T-helper 2 cell treated with Interferon-gamma antibody and Interleukin-4, amounts not matched to agents 100 ng/mL and 5 ng/mL, for 36 hours (primary cell): ENCODE results near the gene NFIC. TPM values are rescaled to one million over a fixed set of nuclear protein-coding genes. Genes with fewer than 3 reads are reported as not detected.

Source experiments
- intact Hi-C: fragments of 100-400 bp; cut with micrococcal nuclease; formaldehyde crosslinking; loops from one replicate; pipeline ENCODE4 v1.15.1; 2023
- total RNA-seq: library from RNA; stranded (reverse); gene quantifications from 2 replicates; pipeline ENCODE4 v1.2.3, GENCODE V29; 2022

The NFIC gene
- total RNA-seq, 1 donor from 2014 or later = 11.5 TPM

- intact Hi-C loops = loop anchor here (1.0 to 10.0 kb wide), 5 partner anchors 51 to 1352 kb away; partner anchors contain the start of genes AP3D1, HMG20B and MFSD12
These were observed 140.3 kb downstream of the NFIC start for GRCh38 chr19:3506384-3507340.

- intact Hi-C loops = loop anchor here (5.0 to 10.0 kb wide), 3 partner anchors 50 to 1353 kb away; partner anchors contain the start of genes AP3D1 and MFSD12
These were observed 141.2 kb downstream of the NFIC start for GRCh38 chr19:3507371-3508120.

- intact Hi-C loops = loop anchor here (5.0 to 10.0 kb wide), 3 partner anchors 49 to 1353 kb away; partner anchors contain the start of genes AP3D1 and MFSD12
These were observed 141.8 kb downstream of the NFIC start for GRCh38 chr19:3508121-3508661.

GRCh38 chr19:3508771-3509535 is 142.6 kb downstream of the NFIC start:
- intact Hi-C loops = loop anchor here (5.0 to 10.0 kb wide), 3 partner anchors 48 to 1354 kb away; partner anchors contain the start of genes AP3D1 and MFSD12

- intact Hi-C loops = loop anchor here (5.0 to 10.0 kb wide), 3 partner anchors 48 to 1355 kb away; partner anchors contain the start of genes AP3D1 and MFSD12
These were observed 143.2 kb downstream of the NFIC start for GRCh38 chr19:3509566-3509989.

GRCh38 chr19:3510727-3511126 is 144.3 kb downstream of the NFIC start:
- intact Hi-C loops = no loop called here

- intact Hi-C loops = no loop called here
These were observed 145.3 kb downstream of the NFIC start for GRCh38 chr19:3511506-3512251.

GRCh38 chr19:3512562-3513228 is 146.3 kb downstream of the NFIC start:
- intact Hi-C loops = no loop called here

GRCh38 chr19:3513229-3514140 is 147.1 kb downstream of the NFIC start:
- intact Hi-C loops = no loop called here

GRCh38 chr19:3514930-3515329 is 148.5 kb downstream of the NFIC start:
- intact Hi-C loops = no loop called here

GRCh38 chr19:3515891-3516422 is 149.6 kb downstream of the NFIC start:
- intact Hi-C loops = no loop called here

GRCh38 chr19:3516675-3517207 is 150.4 kb downstream of the NFIC start:
- intact Hi-C loops = no loop called here

- intact Hi-C loops = no loop called here
These were observed 151.3 kb downstream of the NFIC start for GRCh38 chr19:3517638-3518037.

GRCh38 chr19:3518255-3518654 is 151.9 kb downstream of the NFIC start:
- intact Hi-C loops = no loop called here

GRCh38 chr19:3518659-3519058 is 152.3 kb downstream of the NFIC start:
- intact Hi-C loops = no loop called here
